ENCODE measurements around the gene FOXD3. TPM values are rescaled to one million over a fixed set of nuclear protein-coding genes. Genes with fewer than 3 reads are reported as not detected.

The FOXD3 gene
- total RNA-seq, 4 donors from 2014 or later = 1.3 to 4.2 (median 2.0) TPM; not detected in 1

DNA sequence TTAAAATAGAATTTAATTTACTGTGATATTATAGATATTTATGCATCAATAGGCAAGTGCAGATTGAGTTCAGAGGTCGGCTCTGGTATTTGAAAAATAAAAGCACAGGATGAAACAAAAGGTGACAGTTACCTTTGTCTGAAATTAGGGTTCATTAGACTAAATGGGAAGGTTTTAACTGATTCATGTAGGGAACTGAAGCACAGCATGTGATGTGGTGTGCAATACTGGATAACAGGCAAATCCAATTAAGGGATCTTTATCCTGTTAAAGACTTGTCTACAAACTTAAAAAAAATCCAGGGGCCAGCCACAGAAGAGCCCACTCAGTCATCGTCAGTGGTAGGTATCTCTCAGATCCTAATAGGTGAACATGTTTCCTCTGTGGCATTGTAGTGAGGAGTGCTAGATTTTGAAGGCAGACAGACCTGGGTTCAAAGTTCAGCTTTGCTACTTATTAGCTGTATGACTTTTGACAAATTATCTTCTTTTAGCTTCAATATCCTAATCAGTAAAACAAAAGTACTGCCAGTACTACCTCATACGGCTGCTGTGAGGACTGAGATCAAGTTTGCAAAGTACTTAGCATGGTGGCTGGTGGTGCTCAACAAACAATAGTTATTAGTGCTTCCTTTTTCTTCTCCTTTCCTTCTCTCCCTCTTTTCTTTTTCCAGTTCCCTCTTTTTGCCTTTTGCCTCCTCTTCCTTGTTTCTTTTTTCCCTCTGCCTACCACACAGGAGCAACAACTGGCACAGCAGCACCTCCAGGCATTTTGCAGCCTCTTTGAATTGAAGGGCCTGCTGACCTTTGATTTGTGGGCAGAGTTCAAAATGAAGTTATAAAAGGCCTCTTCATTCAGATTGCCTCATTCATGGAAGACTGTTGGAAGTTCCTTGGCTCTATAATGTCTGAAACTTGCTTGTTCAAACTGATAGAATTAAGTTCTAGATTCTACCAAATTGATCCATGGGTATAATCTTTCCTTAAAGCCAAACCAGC, 44.9 kb upstream of the FOXD3 start:
- 77 to 81% methylated on average over 3 of the region's 3 CpGs for WGBS, 2 donors
- intact Hi-C loops (cut with DNase I; ENCODE audit: low total_unique reads) = no loop called here
- H3K4me3 ChIP-seq (ENCODE audit: low read depth, poor library complexity, severe bottlenecking) = no peak overlapping the region
- TF ChIP-seq, protein P1, sequence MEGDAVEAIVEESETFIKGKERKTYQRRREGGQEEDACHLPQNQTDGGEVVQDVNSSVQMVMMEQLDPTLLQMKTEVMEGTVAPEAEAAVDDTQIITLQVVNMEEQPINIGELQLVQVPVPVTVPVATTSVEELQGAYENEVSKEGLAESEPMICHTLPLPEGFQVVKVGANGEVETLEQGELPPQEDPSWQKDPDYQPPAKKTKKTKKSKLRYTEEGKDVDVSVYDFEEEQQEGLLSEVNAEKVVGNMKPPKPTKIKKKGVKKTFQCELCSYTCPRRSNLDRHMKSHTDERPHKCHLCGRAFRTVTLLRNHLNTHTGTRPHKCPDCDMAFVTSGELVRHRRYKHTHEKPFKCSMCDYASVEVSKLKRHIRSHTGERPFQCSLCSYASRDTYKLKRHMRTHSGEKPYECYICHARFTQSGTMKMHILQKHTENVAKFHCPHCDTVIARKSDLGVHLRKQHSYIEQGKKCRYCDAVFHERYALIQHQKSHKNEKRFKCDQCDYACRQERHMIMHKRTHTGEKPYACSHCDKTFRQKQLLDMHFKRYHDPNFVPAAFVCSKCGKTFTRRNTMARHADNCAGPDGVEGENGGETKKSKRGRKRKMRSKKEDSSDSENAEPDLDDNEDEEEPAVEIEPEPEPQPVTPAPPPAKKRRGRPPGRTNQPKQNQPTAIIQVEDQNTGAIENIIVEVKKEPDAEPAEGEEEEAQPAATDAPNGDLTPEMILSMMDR (IDR thresholded peaks at IDR 0.05) = no peak
- TF ChIP-seq POLR2A (IDR thresholded peaks at IDR 0.05) = no peak
- DNase-seq (ENCODE audit: low spot score in 2 of 2) = no peak

DNA sequence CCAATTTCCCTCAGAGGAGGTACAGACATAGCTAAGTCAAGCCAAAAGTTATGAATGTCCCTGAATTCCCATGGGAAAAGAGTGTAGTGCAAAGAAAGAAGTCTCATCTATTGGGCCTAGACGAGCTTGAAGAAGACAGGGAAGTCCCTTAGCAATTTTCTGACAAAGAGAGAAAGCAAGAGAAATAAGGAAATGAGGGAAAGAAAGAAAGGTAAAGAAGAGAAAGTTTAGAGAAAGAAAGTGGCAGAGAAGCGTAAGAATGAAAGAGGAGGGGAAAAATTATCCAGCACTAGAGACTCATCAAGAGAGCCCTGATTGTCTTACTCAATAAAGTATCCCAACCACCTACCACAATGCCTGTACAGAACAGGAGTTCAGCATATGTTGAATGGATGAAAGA, 40.6 kb upstream of the FOXD3 start:
- WGBS, 2 donors = 70 to 85% methylated on average over 2 of the region's 2 CpGs

DNA sequence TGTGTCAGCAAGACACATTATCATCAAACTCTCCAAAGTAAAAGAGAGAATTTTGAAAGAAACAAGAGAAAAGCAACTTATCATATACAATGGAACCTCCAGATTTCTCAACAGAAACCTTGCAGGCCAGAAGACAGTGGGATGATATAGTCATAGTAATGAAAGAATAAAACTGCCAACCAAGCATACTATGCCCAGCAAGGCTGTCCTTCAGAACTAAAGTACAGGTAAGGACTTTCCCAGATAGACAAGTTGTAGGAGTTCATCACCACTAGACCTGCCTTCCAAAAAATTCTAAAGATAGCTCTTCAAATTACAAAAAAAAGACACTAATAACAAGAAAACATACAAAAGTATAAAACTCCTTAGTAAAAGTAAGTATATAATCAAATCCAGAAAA, 33.2 kb upstream of the FOXD3 start:
- intact Hi-C loops (cut with DNase I; ENCODE audit: low total_unique reads) = loop anchor here (10.0 kb wide), 1 partner anchor 436 kb away; no protein-coding TSS in a partner anchor
- H3K4me3 ChIP-seq (ENCODE audit: low read depth, poor library complexity, severe bottlenecking) = no peak overlapping the region
- DNase-seq (ENCODE audit: low spot score in 2 of 2) = no peak
- TF ChIP-seq POLR2A (IDR thresholded peaks at IDR 0.05) = no peak
- TF ChIP-seq, protein P1 (IDR thresholded peaks at IDR 0.05) = no peak

More for the DNA sequence above, 40.6 kb upstream of the FOXD3 start:
- intact Hi-C loops (cut with DNase I; ENCODE audit: low total_unique reads) = loop anchor here (10.0 kb wide), 1 partner anchor 443 kb away; no protein-coding TSS in a partner anchor
- no peak for DNase-seq (ENCODE audit: low spot score in 2 of 2)
- H3K4me3 ChIP-seq (ENCODE audit: low read depth, poor library complexity, severe bottlenecking) = no peak overlapping the region
- no peak for TF ChIP-seq POLR2A (IDR thresholded peaks at IDR 0.05)
- TF ChIP-seq, protein P1 (IDR thresholded peaks at IDR 0.05) = no peak

DNA sequence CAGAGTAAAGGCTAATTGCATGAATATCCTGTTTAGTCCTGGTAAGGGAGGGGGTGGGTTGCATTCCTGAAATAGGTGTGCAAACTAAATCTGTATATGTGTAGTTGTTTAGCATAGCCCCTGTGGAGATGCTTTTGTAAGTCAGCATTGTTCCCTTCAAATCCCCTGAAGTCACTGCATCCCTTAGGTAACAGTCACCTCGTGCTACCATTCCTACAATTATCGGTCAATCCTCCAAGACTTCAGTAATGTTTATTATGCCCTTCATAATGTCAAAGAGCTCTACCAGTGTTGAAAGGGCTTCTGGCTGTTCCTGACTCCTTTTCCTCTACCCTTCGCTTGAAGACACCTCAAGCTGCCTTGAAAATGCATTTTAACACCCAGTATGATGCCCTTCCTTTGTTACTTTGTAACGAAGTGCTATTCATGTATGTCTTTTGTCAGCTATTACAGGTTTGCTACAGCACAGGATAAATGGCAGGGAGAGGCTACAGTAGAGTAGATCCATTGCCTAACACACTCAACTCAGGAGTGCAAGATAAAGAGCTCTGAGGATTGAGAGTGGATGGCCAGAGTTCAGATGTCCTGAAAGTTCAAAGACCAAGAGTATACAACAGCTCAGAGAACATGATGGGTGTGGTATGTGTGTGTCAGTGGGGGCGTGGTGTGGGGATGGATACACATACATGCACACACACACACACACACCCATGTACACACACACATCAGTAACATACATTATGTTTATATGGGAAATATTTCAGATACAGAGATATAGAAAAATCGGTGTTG, 27.4 kb upstream of the FOXD3 start:
- no peak overlapping the region for H3K4me3 ChIP-seq (ENCODE audit: low read depth, poor library complexity, severe bottlenecking)
- no peak for DNase-seq (ENCODE audit: low spot score in 2 of 2)
- intact Hi-C loops (cut with DNase I; ENCODE audit: low total_unique reads) = no loop called here
- TF ChIP-seq POLR2A (IDR thresholded peaks at IDR 0.05) = no peak
- TF ChIP-seq, protein P1 (IDR thresholded peaks at IDR 0.05) = no peak
- 31 to 36% methylated on average over 6 of the region's 6 CpGs for WGBS, 2 donors

DNA sequence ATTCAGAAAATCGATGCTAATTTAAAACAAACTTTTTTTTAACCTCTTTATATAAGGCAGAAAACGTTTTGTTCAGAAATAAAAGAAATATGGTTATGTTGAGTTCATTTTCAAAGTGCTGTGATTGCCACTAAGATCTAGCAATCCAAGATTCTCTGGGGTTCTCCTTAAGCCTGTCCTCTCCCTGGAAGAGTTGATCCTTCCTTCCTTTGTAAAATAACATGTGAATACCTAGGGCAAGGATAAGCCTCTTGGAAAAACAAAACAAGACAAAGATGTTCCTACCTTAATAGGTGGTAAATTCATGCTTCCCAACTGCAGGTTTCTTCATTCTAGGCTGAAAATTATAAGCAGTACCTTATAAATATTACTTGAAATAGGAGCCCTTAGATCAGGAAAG, 18.0 kb upstream of the FOXD3 start:
- intact Hi-C loops (cut with DNase I; ENCODE audit: low total_unique reads) = no loop called here
- DNase-seq (ENCODE audit: low spot score in 2 of 2) = no peak
- no peak overlapping the region for H3K4me3 ChIP-seq (ENCODE audit: low read depth, poor library complexity, severe bottlenecking)
- TF ChIP-seq POLR2A (IDR thresholded peaks at IDR 0.05) = no peak
- TF ChIP-seq, protein P1 (IDR thresholded peaks at IDR 0.05) = no peak
- 27 to 39% methylated on average over 2 of the region's 2 CpGs for WGBS, 2 donors
